Measurements from ENCODE around the gene SLC2A1.

DNA sequence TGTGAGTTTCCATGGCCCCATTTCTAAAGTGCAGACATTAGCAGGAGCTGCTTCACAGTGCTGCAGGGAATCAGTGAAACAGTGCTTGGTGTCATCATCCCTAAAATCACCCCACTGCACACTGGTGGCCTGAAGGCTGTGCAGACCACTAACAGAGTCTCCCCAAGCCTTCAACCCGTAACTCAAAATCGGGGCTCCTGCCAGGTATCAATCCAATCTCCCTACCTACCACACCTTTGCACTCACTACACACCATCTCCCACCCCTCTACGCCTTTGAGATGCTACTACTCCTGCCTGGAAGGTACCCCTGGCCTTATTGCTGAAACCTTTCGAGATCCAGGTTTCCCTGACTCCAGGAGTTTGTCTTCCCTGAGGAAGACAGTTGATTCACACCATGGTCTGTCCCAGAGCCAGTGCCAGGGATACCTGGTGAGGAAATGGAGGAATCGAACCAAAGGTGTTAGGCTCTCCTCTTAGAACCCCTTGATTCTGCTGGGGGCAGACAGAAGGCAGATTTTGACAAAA, 25.5 kb downstream of the SLC2A1 start:
- TF ChIP-seq, protein P1, sequence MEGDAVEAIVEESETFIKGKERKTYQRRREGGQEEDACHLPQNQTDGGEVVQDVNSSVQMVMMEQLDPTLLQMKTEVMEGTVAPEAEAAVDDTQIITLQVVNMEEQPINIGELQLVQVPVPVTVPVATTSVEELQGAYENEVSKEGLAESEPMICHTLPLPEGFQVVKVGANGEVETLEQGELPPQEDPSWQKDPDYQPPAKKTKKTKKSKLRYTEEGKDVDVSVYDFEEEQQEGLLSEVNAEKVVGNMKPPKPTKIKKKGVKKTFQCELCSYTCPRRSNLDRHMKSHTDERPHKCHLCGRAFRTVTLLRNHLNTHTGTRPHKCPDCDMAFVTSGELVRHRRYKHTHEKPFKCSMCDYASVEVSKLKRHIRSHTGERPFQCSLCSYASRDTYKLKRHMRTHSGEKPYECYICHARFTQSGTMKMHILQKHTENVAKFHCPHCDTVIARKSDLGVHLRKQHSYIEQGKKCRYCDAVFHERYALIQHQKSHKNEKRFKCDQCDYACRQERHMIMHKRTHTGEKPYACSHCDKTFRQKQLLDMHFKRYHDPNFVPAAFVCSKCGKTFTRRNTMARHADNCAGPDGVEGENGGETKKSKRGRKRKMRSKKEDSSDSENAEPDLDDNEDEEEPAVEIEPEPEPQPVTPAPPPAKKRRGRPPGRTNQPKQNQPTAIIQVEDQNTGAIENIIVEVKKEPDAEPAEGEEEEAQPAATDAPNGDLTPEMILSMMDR (IDR thresholded peaks at IDR 0.05; ENCODE audit: low read depth, low read length, poor library complexity, severe bottlenecking): no peak
- no peak for TF ChIP-seq EZH2phosphoT487 (IDR thresholded peaks at IDR 0.05; ENCODE audit: borderline replicate concordance, low read length)

Data from DOHH2 (cell line).